HS-27A (cell line): Measurements from ENCODE around the gene STAM2.

Experiments
- DNase-seq: peaks from one replicate; pipeline ENCODE4 v3.0.0-alpha.2; 2012; ENCODE audit warnings: low read depth, missing footprints

The STAM2 gene

DNA sequence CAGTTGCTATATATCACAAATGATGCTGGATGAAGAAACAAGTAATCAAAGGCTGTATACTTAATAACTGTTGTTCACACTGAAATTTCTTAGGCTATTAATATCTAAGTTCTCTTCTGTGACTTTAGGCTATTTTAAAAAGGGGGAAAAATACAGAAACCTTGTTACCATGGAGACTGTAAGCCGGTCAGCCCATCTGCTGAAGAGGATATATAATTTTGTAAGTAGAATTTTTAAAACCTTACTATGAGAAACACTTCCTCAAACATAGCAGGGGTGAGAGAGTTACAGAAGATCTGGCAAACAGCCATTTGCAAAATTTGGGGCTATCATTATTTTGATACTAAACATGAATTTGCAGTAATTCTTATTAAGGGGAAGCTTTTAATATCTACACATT lies 104.5 kb downstream of the STAM2 start:
- DNase-seq: no peak

DNA sequence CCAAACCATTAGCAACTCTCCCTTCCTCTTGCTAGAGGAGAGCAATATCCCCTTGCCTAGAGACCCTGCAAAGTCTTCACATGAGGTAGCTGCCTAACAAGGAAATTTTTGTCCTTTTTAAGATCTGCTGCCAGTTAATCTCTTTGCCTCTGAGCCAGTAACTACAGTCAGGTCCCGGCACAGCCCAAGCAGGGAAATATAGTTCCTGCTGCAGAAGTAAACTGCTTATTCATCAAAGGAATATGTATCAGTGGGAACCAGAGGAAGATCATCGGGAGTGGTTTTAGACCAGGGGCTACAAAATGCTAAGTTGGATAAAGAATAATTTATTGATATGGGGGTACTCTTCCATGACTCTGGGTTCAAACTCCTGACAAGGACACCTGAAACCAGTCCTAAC lies 107.3 kb downstream of the STAM2 start:
- no peak for DNase-seq

DNA sequence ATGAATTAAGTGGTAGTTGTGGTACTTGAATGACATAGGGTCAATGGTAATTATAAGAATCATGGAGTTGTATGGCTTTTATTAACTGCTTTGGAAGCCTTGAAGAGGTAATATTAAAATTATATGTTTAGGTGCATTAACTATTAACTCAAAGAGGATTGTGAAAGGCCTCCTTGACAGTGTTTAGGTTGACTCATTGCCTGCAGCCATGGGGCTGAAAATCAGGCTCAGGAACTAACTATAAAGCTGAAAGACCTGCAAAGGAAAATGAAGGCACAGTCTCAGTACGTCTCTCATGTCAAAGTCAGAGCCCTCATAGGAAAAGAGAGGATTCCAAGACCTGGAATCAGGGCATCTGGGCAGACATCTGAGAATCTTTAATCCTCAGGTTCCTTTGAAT lies 107.7 kb downstream of the STAM2 start:
- DNase-seq: no peak
